Thyroid gland (tissue), 4 donors: ENCODE results near the gene ZFP69B. TPM values are rescaled to one million over a fixed set of nuclear protein-coding genes. Genes with fewer than 3 reads are reported as not detected.

Experiments used
- DNase-seq, 2 donors: peaks; one replicate each; pipeline ENCODE4 v3.0.0-alpha.2; 2019
- H3K27ac ChIP-seq, 3 donors: fragments of 200-600 bp; sonication (generic); 1 replicate in 2 of 3; 2 replicates in 1 of 3; pipeline ENCODE4 v1.5.1; 2016 to 2019; ENCODE audit warnings: mild to moderate bottlenecking in 1 of 3, moderate library complexity in 1 of 3
- H3K27me3 ChIP-seq: fragments of 200-600 bp; sonication (generic); one replicate; pipeline ENCODE4 v1.5.1; 2019
- H3K36me3 ChIP-seq, 2 donors: fragments of 200-600 bp; sonication (generic); one replicate each; pipeline ENCODE4 v1.5.1; 2016 to 2019
- H3K4me1 ChIP-seq, 2 donors: fragments of 200-600 bp; sonication (generic); one replicate each; pipeline ENCODE4 v1.5.1; 2017 to 2019
- H3K4me3 ChIP-seq, 3 donors: fragments of 200-600 bp; sonication (generic); replicated peaks in 1 of 3; 1 replicate in 2 of 3; 2 replicates in 1 of 3; pipeline ENCODE4 v1.5.1; 2016; ENCODE audit warnings: mild to moderate bottlenecking in 1 of 3
- H3K9me3 ChIP-seq: fragments of 200-600 bp; sonication (generic); one replicate; pipeline ENCODE4 v1.5.1; 2017
- POLR2A ChIP-seq, 2 donors: fragments of 450-650 bp; IDR thresholded peaks; one replicate each; pipeline ENCODE4 v1.6.1; 2017; ENCODE audit warnings: antibody characterized with exemption in 2 of 2, mild to moderate bottlenecking in 2 of 2, moderate library complexity in 1 of 2
- WGBS, 2 donors: methylation state at CpG; one replicate each; pipeline ENCODE4 v1.1.5; 2017; 5-methylcytosine and 5-hydroxymethylcytosine counted together
- intact Hi-C: fragments of 100-400 bp; cut with DNase I; formaldehyde crosslinking; loops from one replicate; pipeline ENCODE4 v1.15.1; 2023
- total RNA-seq, 4 donors: library from RNA; depleted of rRNA; stranded (reverse); fragments of >200 nt; gene quantifications; one replicate each; pipeline ENCODE4 v1.2.3, GENCODE V29; 2016
- TF ChIP-seq, protein P1 (sequence below), 6 experiments: fragments of 200-600 bp in 3 of 6; fragments of 450-650 bp in 3 of 6; sonication (generic) in 3 of 6; IDR thresholded peaks; one replicate each; pipeline ENCODE4 v1.5.1; 2016 to 2019; ENCODE audit warnings: antibody characterized with exemption in 6 of 6, mild to moderate bottlenecking in 2 of 6, inconsistent platforms in 1 of 6, moderate library complexity in 1 of 6

ZFP69B gene
- total RNA-seq, 4 donors from 2014 or later, result 0.40 to 1.0 TPM; not detected in 2

DNA sequence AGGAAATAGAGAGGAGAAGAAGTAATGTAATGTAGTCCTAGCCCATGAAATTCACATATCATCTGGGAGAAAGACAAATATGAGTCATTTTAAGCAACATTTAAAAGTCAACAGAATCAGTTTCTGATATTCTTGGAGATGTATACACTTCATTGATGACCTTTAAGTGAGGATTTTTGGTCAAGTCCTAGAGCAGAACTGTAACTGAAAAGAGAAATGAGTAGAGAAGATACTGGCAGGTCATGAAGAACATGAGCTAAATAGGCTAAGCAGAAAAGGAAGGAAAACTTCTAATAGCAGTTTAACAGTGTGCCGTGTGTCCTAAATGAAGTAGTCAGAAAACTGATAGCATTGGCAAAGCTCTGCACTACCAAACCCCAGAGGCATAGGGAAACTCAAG, 4.6 kb downstream of the ZFP69B start:
- no peak for DNase-seq
- TF ChIP-seq POLR2A (IDR thresholded peaks at IDR 0.05), result no peak
- TF ChIP-seq, protein P1, sequence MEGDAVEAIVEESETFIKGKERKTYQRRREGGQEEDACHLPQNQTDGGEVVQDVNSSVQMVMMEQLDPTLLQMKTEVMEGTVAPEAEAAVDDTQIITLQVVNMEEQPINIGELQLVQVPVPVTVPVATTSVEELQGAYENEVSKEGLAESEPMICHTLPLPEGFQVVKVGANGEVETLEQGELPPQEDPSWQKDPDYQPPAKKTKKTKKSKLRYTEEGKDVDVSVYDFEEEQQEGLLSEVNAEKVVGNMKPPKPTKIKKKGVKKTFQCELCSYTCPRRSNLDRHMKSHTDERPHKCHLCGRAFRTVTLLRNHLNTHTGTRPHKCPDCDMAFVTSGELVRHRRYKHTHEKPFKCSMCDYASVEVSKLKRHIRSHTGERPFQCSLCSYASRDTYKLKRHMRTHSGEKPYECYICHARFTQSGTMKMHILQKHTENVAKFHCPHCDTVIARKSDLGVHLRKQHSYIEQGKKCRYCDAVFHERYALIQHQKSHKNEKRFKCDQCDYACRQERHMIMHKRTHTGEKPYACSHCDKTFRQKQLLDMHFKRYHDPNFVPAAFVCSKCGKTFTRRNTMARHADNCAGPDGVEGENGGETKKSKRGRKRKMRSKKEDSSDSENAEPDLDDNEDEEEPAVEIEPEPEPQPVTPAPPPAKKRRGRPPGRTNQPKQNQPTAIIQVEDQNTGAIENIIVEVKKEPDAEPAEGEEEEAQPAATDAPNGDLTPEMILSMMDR (IDR thresholded peaks at IDR 0.05), result no peak
- Histone ChIP-seq H3K27ac (no peak overlapping the region), H3K9me3 (peaks cover 3% of the 10 kb centered on the region), H3K4me1 (peaks cover 0 to 6% of the 10 kb centered on the region in 2 donors), H3K36me3 (peaks cover 0 to 7% of the 10 kb centered on the region in 2 donors), H3K27me3 (no peaks in the 10 kb centered on the region), H3K4me3 (no peak overlapping the region)
- WGBS, 2 donors, result 92 to 96% methylated on average over 1 of the region's 1 CpG
- intact Hi-C loops, result no loop called here

DNA sequence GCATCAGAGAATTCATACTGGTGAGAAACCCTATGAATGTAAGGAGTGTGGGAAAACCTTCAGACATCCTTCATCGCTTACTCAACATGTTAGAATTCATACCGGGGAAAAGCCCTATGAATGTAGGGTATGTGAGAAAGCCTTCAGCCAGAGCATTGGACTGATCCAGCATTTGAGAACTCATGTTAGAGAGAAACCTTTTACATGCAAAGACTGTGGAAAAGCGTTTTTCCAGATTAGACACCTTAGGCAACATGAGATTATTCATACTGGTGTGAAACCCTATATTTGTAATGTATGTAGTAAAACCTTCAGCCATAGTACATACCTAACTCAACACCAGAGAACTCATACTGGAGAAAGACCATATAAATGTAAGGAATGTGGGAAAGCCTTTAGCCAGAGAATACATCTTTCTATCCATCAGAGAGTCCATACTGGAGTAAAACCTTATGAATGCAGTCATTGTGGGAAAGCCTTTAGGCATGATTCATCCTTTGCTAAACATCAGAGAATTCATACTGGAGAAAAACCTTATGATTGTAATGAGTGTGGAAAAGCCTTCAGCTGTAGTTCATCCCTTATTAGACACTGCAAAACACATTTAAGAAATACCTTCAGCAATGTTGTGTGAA, 12.8 kb downstream of the ZFP69B start:
- TF ChIP-seq, protein P1 (IDR thresholded peaks at IDR 0.05), result no peak
- no peak for TF ChIP-seq POLR2A (IDR thresholded peaks at IDR 0.05)
- H3K36me3 ChIP-seq, result peaks cover 0 to 7% of the 10 kb centered on the region in 2 donors
- intact Hi-C loops, result no loop called here
- H3K9me3 ChIP-seq, result peaks cover 6% of the 10 kb centered on the region
- no peaks in the 10 kb centered on the region for H3K27me3 ChIP-seq
- no peak for DNase-seq
- no peaks in the 10 kb centered on the region for H3K4me1 ChIP-seq
- H3K4me3 ChIP-seq, result no peak overlapping the region
- 96 to 97% methylated on average over 3 of the region's 3 CpGs for WGBS, 2 donors
- H3K27ac ChIP-seq, result no peak overlapping the region

DNA sequence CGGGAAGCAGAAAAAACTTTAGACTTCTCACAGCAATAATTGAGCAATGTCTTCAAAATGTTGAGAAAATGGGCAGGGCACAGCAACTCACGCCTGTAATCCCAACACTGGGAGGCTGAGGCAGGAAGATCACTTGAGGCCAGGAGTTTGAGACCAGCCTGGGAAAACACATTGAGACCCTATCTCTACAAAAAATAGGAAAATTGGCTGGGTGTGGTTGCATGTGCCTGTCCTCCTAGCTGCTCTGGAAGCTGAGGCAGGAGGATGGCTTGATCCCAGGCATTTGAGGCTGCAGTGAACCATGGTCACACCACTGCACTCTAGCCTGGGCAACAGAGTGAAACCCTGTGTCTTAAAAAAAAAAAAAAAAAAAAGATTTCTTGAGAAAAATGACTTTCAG, 19.1 kb downstream of the ZFP69B start:
- no peaks in the 10 kb centered on the region for H3K36me3 ChIP-seq
- TF ChIP-seq, protein P1 (IDR thresholded peaks at IDR 0.05), result no peak
- no peak for TF ChIP-seq POLR2A (IDR thresholded peaks at IDR 0.05)
- DNase-seq, result no peak
- no peak overlapping the region for H3K4me3 ChIP-seq
- WGBS, 2 donors, result 94 to 96% methylated on average over 2 of the region's 2 CpGs
- H3K27ac ChIP-seq, result no peak overlapping the region
- no peaks in the 10 kb centered on the region for H3K27me3 ChIP-seq
- no peaks in the 10 kb centered on the region for H3K9me3 ChIP-seq
- intact Hi-C loops, result no loop called here
- no peaks in the 10 kb centered on the region for H3K4me1 ChIP-seq

DNA sequence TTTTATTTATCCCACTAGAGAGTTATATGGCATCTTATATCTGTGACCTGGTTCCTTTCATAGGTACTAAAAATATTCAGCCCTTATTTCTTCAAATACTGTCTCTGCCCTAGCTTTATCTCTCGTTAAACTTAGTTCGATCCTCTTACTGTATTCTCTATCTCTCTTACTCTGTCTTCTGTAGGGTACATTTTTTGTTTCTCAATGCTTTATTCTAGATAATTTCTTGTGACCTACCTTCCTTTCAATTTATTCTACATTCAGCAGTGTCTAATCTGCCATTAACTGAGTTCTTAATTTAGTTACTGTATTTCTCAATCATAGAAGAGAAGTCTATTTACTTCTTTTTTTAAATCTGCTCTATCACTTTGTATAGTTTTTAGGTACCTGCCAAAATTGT, 25.0 kb downstream of the ZFP69B start:
- no peak for DNase-seq
- Histone ChIP-seq H3K9me3 (no peaks in the 10 kb centered on the region), H3K36me3 (no peaks in the 10 kb centered on the region), H3K27ac (no peak overlapping the region), H3K4me1 (no peaks in the 10 kb centered on the region), H3K4me3 (no peak overlapping the region), H3K27me3 (no peaks in the 10 kb centered on the region)
- intact Hi-C loops, result no loop called here
- TF ChIP-seq, protein P1 (IDR thresholded peaks at IDR 0.05), result no peak
- TF ChIP-seq POLR2A (IDR thresholded peaks at IDR 0.05), result no peak
- WGBS, 2 donors, result 96 to 97% methylated on average over 2 of the region's 2 CpGs

DNA sequence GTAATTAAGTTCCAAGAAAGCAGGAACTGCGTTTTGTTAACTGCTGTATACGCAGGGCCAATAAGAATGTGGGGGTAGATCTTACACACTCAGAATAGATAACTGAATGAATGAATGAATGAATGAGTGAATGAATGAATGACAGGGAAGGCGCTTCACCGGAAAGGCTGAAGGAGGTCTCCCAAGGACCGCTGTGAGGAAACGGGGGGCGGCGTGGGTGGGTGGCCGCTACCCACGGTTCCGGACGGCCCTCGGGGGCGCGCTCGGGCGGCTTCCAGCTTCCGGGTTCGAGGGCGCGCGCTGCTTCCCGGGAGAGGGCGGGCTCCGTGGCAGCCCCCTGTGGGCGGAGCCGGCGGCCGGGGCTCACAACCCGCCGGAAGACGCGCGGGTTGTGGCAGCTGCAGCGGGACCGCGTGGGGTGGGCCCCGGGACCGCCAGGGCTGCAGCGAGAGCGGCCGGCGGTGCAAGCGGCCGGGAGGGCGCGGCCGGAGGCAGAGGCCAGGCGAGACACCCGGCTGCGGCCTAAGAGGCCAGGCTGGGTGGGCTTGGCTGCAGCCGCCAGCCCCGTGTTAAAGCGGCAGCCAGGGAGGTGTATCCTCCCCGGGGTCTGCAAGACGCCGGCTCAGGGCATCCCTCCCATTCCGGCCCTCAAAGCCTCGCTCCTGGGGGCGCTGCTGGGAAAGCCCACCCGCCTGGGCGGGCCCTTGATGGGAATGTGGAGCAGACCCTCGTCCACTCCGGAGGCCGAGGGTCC, 26.8 kb downstream of the ZFP69B start, which contains the start of gene ZFP69:
ZFP69 (plus strand) TSS at position 367 of the 754 bp plus-strand sequence. CDS start 2,072 bp downstream, outside the sequence.
- H3K27me3 ChIP-seq, result no peaks in the 10 kb centered on the region
- 2 to 3% methylated on average over 13 to 31 of the region's 65 CpGs for WGBS, 2 donors
- TF ChIP-seq, protein P1 (IDR thresholded peaks at IDR 0.05), result no peak
- TF ChIP-seq POLR2A (IDR thresholded peaks at IDR 0.05), result peak in 1 of 2 donors; percentile 63
- no peaks in the 10 kb centered on the region for H3K9me3 ChIP-seq
- no peaks in the 10 kb centered on the region for H3K4me1 ChIP-seq
- intact Hi-C loops, result no loop called here
- H3K27ac ChIP-seq, result peak within 1 kb of the TSS in 2 of 3 donors; percentile 0 to 2
- H3K36me3 ChIP-seq, result no peaks in the 10 kb centered on the region
- DNase-seq, result peak; percentile 61 to 69
- H3K4me3 ChIP-seq, result peak within 1 kb of the TSS; percentile 27 to 73 (median 62)
